Gastroesophageal sphincter (tissue), 3 donors: ENCODE measurements around the gene OXCT1.

Source experiments
- CTCF ChIP-seq, 4 experiments: fragments of 200-600 bp in 2 of 4; fragments of 450-650 bp in 2 of 4; sonication (generic) in 1 of 4; IDR thresholded peaks; one replicate each; pipeline ENCODE4 v1.5.1; 2017 to 2019; ENCODE audit warnings: antibody characterized with exemption in 4 of 4, mild to moderate bottlenecking in 2 of 4, moderate library complexity in 2 of 4
- EP300 ChIP-seq: sonication (generic); formaldehyde crosslinking; IDR thresholded peaks from one replicate; pipeline ENCODE4 v1.6.1; 2017; ENCODE audit warnings: antibody characterized with exemption, mild to moderate bottlenecking
- POLR2A ChIP-seq, 2 donors: fragments of 450-650 bp; IDR thresholded peaks; one replicate each; pipeline ENCODE4 v1.6.1; 2017; ENCODE audit warnings: antibody characterized with exemption in 2 of 2, mild to moderate bottlenecking in 2 of 2, moderate library complexity in 1 of 2
- POLR2AphosphoS5 ChIP-seq: sonication (generic); formaldehyde crosslinking; IDR thresholded peaks from one replicate; pipeline ENCODE4 v1.6.1; 2017; ENCODE audit warnings: antibody characterized with exemption

GRCh38 chr5:41683181-41683580 lies 187.0 kb downstream of the OXCT1 start:
- TF ChIP-seq CTCF (IDR thresholded peaks at IDR 0.05) (no peak), POLR2A (IDR thresholded peaks at IDR 0.05) (no peak), EP300 (no peak), POLR2AphosphoS5 (no peak)
